ENCODE measurements around the gene COX7A2. TPM values are rescaled to one million over a fixed set of nuclear protein-coding genes. Genes with fewer than 3 reads are reported as not detected.

Gene COX7A2
- total RNA-seq, 1 experiment from 2014 or later: 707 TPM

DNA sequence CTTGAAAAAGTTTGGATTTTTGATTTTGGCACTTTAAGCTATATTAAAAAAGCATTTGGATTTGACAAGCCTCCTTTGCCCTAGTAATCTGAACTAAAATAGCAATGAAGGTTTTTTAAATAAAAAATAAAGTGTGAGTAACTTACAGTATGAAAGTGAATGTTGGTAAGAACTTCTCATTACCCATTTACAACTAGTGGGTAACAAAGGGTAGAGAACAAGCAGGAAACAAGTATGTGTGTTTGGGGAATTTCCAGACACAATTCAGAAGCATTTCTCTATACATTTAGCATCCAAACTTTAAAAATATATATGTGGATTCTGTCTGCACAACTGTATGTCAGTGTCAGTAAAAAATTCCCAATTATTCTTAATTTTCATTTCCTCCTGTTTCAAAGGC lies 38.1 kb upstream of the COX7A2 start:
- CTCF ChIA-PET: no interaction called here
- no peak for ATAC-seq
- Histone ChIP-seq H3K9me3 (ENCODE audit: control insufficient read depth, insufficient read depth, low read depth, low read length) (no peaks in the 10 kb centered on the region), H3K27ac (ENCODE audit: low read length) (peak overlapping the region; percentile 64), H3K4me3 (ENCODE audit: low read depth in 2 of 2, low read length in 2 of 2) (peak overlapping the region in 1 of 2 experiments; percentile 94; a peak in 2 of 4 replicates), H3K36me3 (ENCODE audit: control insufficient read depth, insufficient read depth, low read length) (no peaks in the 10 kb centered on the region; the same call in none of the 2 replicates), H3K27me3 (ENCODE audit: control insufficient read depth, insufficient read depth, low read length) (no peaks in the 10 kb centered on the region), H3K4me1 (ENCODE audit: control insufficient read depth, insufficient read depth, low read length) (peaks cover 29% of the 10 kb centered on the region)
- in situ Hi-C loops (cut with HindIII; ENCODE audit: low pct_unique_long_range_greater_than_20kb, low sequenced_read_pairs): no loop called here
- no peak for DNase-seq (ENCODE audit: low read depth, low spot score)
- POLR2A ChIA-PET: no interaction called here
- TF ChIP-seq SIN3A (IDR thresholded peaks at IDR 0.05; ENCODE audit: borderline replicate concordance, insufficient read depth, low read depth, low read length) (no peak), POLR2AphosphoS5 (IDR thresholded peaks at IDR 0.05; ENCODE audit: low read depth, low read length) (no peak), TCF7L2 (IDR thresholded peaks at IDR 0.05; ENCODE audit: low read depth, low read length) (no peak)
- TF ChIP-seq, protein P1, sequence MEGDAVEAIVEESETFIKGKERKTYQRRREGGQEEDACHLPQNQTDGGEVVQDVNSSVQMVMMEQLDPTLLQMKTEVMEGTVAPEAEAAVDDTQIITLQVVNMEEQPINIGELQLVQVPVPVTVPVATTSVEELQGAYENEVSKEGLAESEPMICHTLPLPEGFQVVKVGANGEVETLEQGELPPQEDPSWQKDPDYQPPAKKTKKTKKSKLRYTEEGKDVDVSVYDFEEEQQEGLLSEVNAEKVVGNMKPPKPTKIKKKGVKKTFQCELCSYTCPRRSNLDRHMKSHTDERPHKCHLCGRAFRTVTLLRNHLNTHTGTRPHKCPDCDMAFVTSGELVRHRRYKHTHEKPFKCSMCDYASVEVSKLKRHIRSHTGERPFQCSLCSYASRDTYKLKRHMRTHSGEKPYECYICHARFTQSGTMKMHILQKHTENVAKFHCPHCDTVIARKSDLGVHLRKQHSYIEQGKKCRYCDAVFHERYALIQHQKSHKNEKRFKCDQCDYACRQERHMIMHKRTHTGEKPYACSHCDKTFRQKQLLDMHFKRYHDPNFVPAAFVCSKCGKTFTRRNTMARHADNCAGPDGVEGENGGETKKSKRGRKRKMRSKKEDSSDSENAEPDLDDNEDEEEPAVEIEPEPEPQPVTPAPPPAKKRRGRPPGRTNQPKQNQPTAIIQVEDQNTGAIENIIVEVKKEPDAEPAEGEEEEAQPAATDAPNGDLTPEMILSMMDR (IDR thresholded peaks at IDR 0.05): no peak
- TF ChIP-seq, protein P2, sequence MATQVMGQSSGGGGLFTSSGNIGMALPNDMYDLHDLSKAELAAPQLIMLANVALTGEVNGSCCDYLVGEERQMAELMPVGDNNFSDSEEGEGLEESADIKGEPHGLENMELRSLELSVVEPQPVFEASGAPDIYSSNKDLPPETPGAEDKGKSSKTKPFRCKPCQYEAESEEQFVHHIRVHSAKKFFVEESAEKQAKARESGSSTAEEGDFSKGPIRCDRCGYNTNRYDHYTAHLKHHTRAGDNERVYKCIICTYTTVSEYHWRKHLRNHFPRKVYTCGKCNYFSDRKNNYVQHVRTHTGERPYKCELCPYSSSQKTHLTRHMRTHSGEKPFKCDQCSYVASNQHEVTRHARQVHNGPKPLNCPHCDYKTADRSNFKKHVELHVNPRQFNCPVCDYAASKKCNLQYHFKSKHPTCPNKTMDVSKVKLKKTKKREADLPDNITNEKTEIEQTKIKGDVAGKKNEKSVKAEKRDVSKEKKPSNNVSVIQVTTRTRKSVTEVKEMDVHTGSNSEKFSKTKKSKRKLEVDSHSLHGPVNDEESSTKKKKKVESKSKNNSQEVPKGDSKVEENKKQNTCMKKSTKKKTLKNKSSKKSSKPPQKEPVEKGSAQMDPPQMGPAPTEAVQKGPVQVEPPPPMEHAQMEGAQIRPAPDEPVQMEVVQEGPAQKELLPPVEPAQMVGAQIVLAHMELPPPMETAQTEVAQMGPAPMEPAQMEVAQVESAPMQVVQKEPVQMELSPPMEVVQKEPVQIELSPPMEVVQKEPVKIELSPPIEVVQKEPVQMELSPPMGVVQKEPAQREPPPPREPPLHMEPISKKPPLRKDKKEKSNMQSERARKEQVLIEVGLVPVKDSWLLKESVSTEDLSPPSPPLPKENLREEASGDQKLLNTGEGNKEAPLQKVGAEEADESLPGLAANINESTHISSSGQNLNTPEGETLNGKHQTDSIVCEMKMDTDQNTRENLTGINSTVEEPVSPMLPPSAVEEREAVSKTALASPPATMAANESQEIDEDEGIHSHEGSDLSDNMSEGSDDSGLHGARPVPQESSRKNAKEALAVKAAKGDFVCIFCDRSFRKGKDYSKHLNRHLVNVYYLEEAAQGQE (IDR thresholded peaks at IDR 0.05; ENCODE audit: insufficient read depth in 1 of 2, low read depth in 2 of 2, low read length in 1 of 2): no peak
- intact Hi-C loops (cut with micrococcal nuclease; ENCODE audit: unreplicated experiment): no loop called here
- BruUV-seq (replicated peaks): no TSS peak

DNA sequence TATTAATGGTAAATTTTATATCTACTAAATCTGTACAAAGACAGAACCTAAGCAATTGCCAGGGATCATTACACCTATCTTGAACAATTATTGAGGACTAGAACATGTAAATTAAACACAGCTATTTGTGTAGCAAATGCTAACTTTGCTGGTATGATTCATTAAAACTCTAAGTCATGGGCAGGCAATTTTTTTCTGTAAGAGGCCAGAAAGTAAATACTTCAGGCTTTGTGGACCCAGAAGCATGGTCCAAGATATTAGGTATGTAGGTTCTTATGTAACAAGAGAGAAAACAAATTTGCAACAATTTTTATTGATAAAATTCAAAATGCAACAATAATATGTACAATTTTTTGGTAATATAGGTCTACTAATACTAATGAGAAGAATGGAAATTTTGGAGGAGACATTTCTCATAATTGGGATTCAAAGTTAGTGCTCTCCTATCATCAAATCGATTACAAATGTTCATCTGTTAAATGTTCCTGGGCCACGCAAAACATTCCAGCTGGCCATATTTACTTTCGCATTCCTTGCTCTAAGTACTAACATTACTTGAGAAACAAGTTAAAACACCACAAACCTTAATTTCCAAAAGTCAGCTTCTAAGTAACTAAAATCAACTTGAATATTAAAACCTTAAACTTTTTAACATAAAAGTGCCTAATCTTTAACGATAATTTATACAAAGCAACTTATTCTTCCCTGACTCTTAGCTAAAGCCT lies 36.7 kb upstream of the COX7A2 start:
- ChIA-PET POLR2A (no interaction called here), CTCF (no interaction called here)
- Histone ChIP-seq H3K4me1 (ENCODE audit: control insufficient read depth, insufficient read depth, low read length) (peaks cover 26% of the 10 kb centered on the region), H3K4me3 (ENCODE audit: low read depth in 2 of 2, low read length in 2 of 2) (no peak overlapping the region), H3K9me3 (ENCODE audit: control insufficient read depth, insufficient read depth, low read depth, low read length) (no peaks in the 10 kb centered on the region), H3K27me3 (ENCODE audit: control insufficient read depth, insufficient read depth, low read length) (no peaks in the 10 kb centered on the region), H3K36me3 (ENCODE audit: control insufficient read depth, insufficient read depth, low read length) (no peaks in the 10 kb centered on the region; the same call in none of the 2 replicates), H3K27ac (ENCODE audit: low read length) (peak overlapping the region; percentile 54; the same call in 1 of the 2 replicates)
- in situ Hi-C loops (cut with HindIII; ENCODE audit: low pct_unique_long_range_greater_than_20kb, low sequenced_read_pairs): no loop called here
- intact Hi-C loops (cut with micrococcal nuclease; ENCODE audit: unreplicated experiment): no loop called here
- DNase-seq (ENCODE audit: low read depth, low spot score) (no peak), ATAC-seq (no peak)
- no TSS peak for BruUV-seq (replicated peaks)
- no peak for TF ChIP-seq SIN3A (IDR thresholded peaks at IDR 0.05; ENCODE audit: borderline replicate concordance, insufficient read depth, low read depth, low read length)
- TF ChIP-seq, protein P1 (IDR thresholded peaks at IDR 0.05): no peak
- no peak for TF ChIP-seq POLR2AphosphoS5 (IDR thresholded peaks at IDR 0.05; ENCODE audit: low read depth, low read length)
- TF ChIP-seq, protein P2 (IDR thresholded peaks at IDR 0.05; ENCODE audit: insufficient read depth in 1 of 2, low read depth in 2 of 2, low read length in 1 of 2): no peak
- no peak for TF ChIP-seq TCF7L2 (IDR thresholded peaks at IDR 0.05; ENCODE audit: low read depth, low read length)
